ENCODE data around the gene SLFN12.
"Not testable (repeated sequence)": the region's sequence is repeated elsewhere in the genome, so short reads cannot be mapped to it uniquely, and the experiment has no call there.

SLFN12 gene

DNA sequence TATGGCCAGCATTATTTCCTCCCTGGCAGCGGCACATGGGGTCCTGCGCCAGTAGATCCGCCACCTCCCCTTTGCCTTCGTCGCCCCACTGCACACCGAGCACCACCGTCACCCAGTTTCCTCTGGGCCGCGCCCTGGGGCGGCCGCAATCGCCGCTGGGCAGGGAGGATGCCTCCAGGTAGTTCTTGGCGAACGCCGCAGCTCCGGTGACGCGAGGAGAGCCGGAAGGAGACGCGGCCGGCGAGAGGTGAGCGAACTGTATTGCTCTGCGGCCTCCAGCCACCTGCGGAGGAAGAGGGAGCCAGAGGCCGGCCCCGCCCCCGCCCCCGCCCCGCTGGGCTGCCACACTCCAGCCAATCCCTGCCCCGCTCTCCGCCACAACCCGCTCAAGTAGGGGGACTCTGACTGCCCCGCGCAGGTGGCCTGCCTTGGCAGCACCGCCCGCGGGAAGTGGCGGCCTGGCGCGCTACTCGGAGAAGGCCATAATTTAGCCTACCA is 28.1 kb upstream of the SLFN12 start:
- no peak for TF ChIP-seq CTCF (IDR thresholded peaks at IDR 0.05; ENCODE audit: control extremely low read depth, extremely low read depth, low read depth, missing control alignments)
- ChIA-PET POLR2A (no interaction called here), CTCF (no interaction called here)
- peak; percentile 89 for DNase-seq (ENCODE audit: extremely low spot score)

GRCh38 chr17:35454035-35454434 is 21.7 kb upstream of the SLFN12 start:
- DNase-seq (ENCODE audit: extremely low spot score); POLR2A ChIA-PET: not testable (repeated sequence)
- CTCF ChIA-PET = interaction anchor here (1.3 kb wide), 1 partner anchor 13 kb away, joined by 3 read pairs; no protein-coding TSS in a partner anchor

- DNase-seq (ENCODE audit: extremely low spot score) = no peak
- TF ChIP-seq CTCF (IDR thresholded peaks at IDR 0.05; ENCODE audit: control extremely low read depth, extremely low read depth, low read depth, missing control alignments) = no peak
- CTCF ChIA-PET = interaction anchor here (1.3 kb wide), 1 partner anchor 14 kb away, joined by 3 read pairs; no protein-coding TSS in a partner anchor
- POLR2A ChIA-PET = no interaction called here
These were observed 20.9 kb upstream of the SLFN12 start for GRCh38 chr17:35453171-35453570.

DNA sequence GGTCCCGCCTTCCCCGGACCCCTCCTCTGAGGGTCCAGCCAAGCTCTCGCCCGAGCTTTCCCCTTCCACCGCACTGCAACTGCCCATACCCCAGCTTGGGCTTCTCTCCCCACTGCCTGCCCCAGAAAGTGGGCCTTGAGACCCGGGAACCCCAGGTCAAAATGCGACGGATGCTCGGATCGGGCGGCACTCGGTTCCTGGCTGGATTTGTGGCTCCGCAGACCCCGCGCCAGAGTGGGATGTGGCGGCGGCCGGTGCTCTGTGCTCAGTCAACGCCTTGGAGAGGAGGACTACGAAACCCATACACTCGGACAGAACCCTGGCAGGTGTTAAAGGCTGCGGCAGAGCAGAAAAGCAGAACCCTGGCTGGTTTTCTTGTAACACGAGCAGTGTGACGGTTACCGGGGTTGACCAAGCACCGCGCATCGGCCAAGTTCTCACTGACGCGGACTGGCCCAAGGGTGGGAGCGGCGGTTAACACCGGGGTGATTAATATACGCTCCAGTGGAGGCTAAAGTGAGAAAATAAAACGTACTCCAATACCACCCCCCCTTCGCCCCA is 17.2 kb upstream of the SLFN12 start:
- DNase-seq (ENCODE audit: extremely low spot score) = peak; percentile 58
- ChIA-PET CTCF (interaction anchor here (1.4 kb wide), 1 partner anchor 66 kb away, joined by 3 read pairs; no protein-coding TSS in a partner anchor), POLR2A (interaction anchor here (1.4 kb wide), 1 partner anchor 76 kb away, joined by 6 read pairs; the partner anchor contains the start of gene SLFN11)
- no peak for TF ChIP-seq CTCF (IDR thresholded peaks at IDR 0.05; ENCODE audit: control extremely low read depth, extremely low read depth, low read depth, missing control alignments)

- TF ChIP-seq CTCF (IDR thresholded peaks at IDR 0.05; ENCODE audit: control extremely low read depth, extremely low read depth, low read depth, missing control alignments) = no peak
- DNase-seq (ENCODE audit: extremely low spot score) = no peak
- POLR2A ChIA-PET = interaction anchor here (1.4 kb wide), 1 partner anchor 76 kb away, joined by 6 read pairs; the partner anchor contains the start of gene SLFN11
- CTCF ChIA-PET = interaction anchor here (1.0 to 2.2 kb wide), 4 partner anchors 15 to 136 kb away, joined by 3 to 9 read pairs (median 4); no protein-coding TSS in a partner anchor
These were observed 16.6 kb upstream of the SLFN12 start for GRCh38 chr17:35448899-35449227.

GRCh38 chr17:35448214-35448898 is 16.1 kb upstream of the SLFN12 start, which contains the start of gene SLFN13:
SLFN13 (minus strand) TSS chr17:35448766; CDS start chr17:35445680, 3,086 bp downstream.
- ChIA-PET CTCF (interaction anchor here (1.0 to 2.2 kb wide), 5 partner anchors 10 to 135 kb away, joined by 3 to 9 read pairs (median 5); no protein-coding TSS in a partner anchor), POLR2A (interaction anchor here (1.4 kb wide), 1 partner anchor 75 kb away, joined by 6 read pairs; the partner anchor contains the start of gene SLFN11)
- DNase-seq (ENCODE audit: extremely low spot score) = peak; percentile 86
- no peak for TF ChIP-seq CTCF (IDR thresholded peaks at IDR 0.05; ENCODE audit: control extremely low read depth, extremely low read depth, low read depth, missing control alignments)

Measured in GM10248 (cell line).